Measurements from ENCODE around the gene OR2G3. TPM values are rescaled to one million over a fixed set of nuclear protein-coding genes. Genes with fewer than 3 reads are reported as not detected.

The OR2G3 gene
- total RNA-seq, 1 donor from 2014 or later = not detected

GRCh38 chr1:247614625-247615024, 9.2 kb downstream of the OR2G3 start:
- no peak for TF ChIP-seq POLR2AphosphoS5 (IDR thresholded peaks at IDR 0.05; ENCODE audit: insufficient read depth in 1 of 2, low read depth in 1 of 2)
- TF ChIP-seq, protein P1, sequence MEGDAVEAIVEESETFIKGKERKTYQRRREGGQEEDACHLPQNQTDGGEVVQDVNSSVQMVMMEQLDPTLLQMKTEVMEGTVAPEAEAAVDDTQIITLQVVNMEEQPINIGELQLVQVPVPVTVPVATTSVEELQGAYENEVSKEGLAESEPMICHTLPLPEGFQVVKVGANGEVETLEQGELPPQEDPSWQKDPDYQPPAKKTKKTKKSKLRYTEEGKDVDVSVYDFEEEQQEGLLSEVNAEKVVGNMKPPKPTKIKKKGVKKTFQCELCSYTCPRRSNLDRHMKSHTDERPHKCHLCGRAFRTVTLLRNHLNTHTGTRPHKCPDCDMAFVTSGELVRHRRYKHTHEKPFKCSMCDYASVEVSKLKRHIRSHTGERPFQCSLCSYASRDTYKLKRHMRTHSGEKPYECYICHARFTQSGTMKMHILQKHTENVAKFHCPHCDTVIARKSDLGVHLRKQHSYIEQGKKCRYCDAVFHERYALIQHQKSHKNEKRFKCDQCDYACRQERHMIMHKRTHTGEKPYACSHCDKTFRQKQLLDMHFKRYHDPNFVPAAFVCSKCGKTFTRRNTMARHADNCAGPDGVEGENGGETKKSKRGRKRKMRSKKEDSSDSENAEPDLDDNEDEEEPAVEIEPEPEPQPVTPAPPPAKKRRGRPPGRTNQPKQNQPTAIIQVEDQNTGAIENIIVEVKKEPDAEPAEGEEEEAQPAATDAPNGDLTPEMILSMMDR (IDR thresholded peaks at IDR 0.05) = no peak
- TF ChIP-seq POLR2A (IDR thresholded peaks at IDR 0.05) = no peak
- Histone ChIP-seq H3K4me3 (no peak overlapping the region), H3K27ac (no peak overlapping the region), H3K9me3 (no peaks in the 10 kb centered on the region), H3K36me3 (no peaks in the 10 kb centered on the region), H3K27me3 (no peaks in the 10 kb centered on the region), H3K4me1 (no peaks in the 10 kb centered on the region)
- intact Hi-C loops (cut with DNase I) = no loop called here
- DNase-seq (ENCODE audit: extremely low spot score in 2 of 2) = no peak

DNA sequence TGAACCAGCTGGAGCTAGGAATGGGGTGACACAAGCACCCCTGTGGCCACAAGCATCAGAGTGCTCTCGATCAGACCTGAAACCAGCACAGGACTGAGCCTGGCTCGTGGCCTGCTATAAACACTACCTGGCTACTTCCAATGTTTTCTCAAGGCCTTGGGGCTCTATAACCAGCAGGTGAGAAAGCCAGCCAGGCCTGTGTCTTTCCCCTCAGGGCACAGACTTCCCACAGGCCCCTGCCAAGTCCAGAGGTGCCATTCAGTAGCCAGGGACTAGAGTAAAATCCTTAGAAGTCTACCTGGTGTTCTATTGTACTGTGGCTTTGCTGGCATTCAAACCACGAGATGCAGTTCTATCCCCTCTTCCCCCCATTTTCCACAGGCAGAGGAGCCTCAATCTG, 22.6 kb downstream of the OR2G3 start:
- no peaks in the 10 kb centered on the region for H3K36me3 ChIP-seq
- H3K27ac ChIP-seq = no peak overlapping the region
- H3K4me3 ChIP-seq = no peak overlapping the region
- no peaks in the 10 kb centered on the region for H3K27me3 ChIP-seq
- H3K9me3 ChIP-seq = no peaks in the 10 kb centered on the region
- no peak for DNase-seq (ENCODE audit: extremely low spot score in 2 of 2)
- TF ChIP-seq POLR2AphosphoS5 (IDR thresholded peaks at IDR 0.05; ENCODE audit: insufficient read depth in 1 of 2, low read depth in 1 of 2) = no peak
- no peaks in the 10 kb centered on the region for H3K4me1 ChIP-seq
- intact Hi-C loops (cut with DNase I) = no loop called here

DNA sequence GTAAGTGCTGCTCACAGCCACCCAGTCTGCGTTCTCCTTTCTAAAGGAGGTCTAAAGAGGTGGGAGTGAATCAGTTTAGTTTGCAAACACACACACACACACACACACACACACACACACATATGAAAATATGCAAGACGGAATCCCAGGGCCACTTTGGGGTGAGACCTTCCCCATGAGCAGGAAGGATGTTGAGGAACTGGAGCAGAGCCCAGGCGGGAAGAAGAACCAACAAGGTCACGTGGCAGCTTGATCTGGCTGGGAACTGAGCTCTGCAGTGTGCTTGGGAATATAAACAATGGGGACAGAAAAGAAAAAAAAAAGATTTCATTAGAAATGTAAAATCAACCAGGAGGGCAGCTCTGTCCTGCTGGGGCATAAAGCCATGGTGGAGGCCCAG, 32.6 kb downstream of the OR2G3 start:
- Histone ChIP-seq H3K36me3 (no peaks in the 10 kb centered on the region), H3K27me3 (no peaks in the 10 kb centered on the region), H3K9me3 (no peaks in the 10 kb centered on the region), H3K4me3 (no peak overlapping the region), H3K27ac (no peak overlapping the region), H3K4me1 (no peaks in the 10 kb centered on the region)
- intact Hi-C loops (cut with DNase I) = no loop called here
- no peak for DNase-seq (ENCODE audit: extremely low spot score in 2 of 2)
- no peak for TF ChIP-seq POLR2A (IDR thresholded peaks at IDR 0.05)
- no peak for TF ChIP-seq POLR2AphosphoS5 (IDR thresholded peaks at IDR 0.05; ENCODE audit: insufficient read depth in 1 of 2, low read depth in 1 of 2)
- TF ChIP-seq, protein P1 (IDR thresholded peaks at IDR 0.05) = no peak

GRCh38 chr1:247638781-247639180, 33.4 kb downstream of the OR2G3 start:
- Histone ChIP-seq H3K27ac (no peak overlapping the region), H3K27me3 (no peaks in the 10 kb centered on the region), H3K9me3 (no peaks in the 10 kb centered on the region), H3K4me3 (no peak overlapping the region), H3K36me3 (no peaks in the 10 kb centered on the region), H3K4me1 (no peaks in the 10 kb centered on the region)
- TF ChIP-seq, protein P1 (IDR thresholded peaks at IDR 0.05) = no peak
- TF ChIP-seq POLR2AphosphoS5 (IDR thresholded peaks at IDR 0.05; ENCODE audit: insufficient read depth in 1 of 2, low read depth in 1 of 2) (no peak), POLR2A (IDR thresholded peaks at IDR 0.05) (no peak)
- intact Hi-C loops (cut with DNase I) = no loop called here
- no peak for DNase-seq (ENCODE audit: extremely low spot score in 2 of 2)

DNA sequence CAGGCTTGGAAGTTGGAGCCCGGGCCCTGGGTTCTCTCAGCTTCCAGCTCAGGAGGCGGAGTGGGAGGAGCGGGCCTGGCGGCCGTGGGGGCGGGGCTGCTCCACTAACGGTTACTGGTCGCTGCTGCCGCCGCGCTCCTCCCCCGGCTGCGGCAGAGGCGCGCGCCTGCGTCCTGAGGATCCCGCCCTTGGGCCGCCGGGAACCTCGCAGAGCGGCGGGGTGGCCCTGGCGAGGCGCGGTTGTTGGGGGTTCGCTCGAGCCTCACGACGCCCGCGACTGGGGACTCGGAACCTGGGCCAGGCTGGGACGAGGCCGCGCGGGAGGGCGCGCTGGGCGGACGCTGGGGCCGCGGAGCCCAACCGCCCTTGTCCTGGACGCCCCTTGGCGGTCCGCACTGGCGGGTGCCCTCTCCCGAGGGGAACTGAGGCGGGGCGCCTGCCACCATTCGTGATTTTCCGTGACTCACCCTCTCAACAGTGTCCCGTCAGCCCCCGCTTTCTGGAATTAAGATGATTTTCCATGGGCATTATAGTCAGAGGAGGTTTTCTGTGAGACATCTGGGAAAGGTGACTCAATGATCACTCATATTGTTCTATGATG, 34.1 kb downstream of the OR2G3 start:
- DNase-seq (ENCODE audit: extremely low spot score in 2 of 2) = no peak
- intact Hi-C loops (cut with DNase I) = no loop called here
- peak overlapping the region in 1 of 2 donors; percentile 22 for H3K4me3 ChIP-seq
- H3K27ac ChIP-seq = no peak overlapping the region
- H3K36me3 ChIP-seq = no peaks in the 10 kb centered on the region
- no peaks in the 10 kb centered on the region for H3K9me3 ChIP-seq
- peak in 1 of 2 donors; percentile 27 for TF ChIP-seq POLR2A (IDR thresholded peaks at IDR 0.05)
- TF ChIP-seq, protein P1 (IDR thresholded peaks at IDR 0.05) = no peak
- H3K4me1 ChIP-seq = no peaks in the 10 kb centered on the region
- no peaks in the 10 kb centered on the region for H3K27me3 ChIP-seq

Data from vagina (tissue), 2 donors.